ENCODE measurements around the gene TOX3. TPM values are rescaled to one million over a fixed set of nuclear protein-coding genes. Genes with fewer than 3 reads are reported as not detected.

The TOX3 gene
- total RNA-seq, 1 experiment from 2014 or later = 20.2 TPM

- Histone ChIP-seq H2BK120ac (ENCODE audit: low read depth, low read length, poor library complexity, severe bottlenecking) (no peak overlapping the region), H3K4me1 (ENCODE audit: insufficient read depth, low read length) (peaks cover 4% of the 10 kb centered on the region; the same call in 1 of the 2 replicates), H3K4ac (ENCODE audit: low read depth, low read length) (no peak overlapping the region), H3K23me2 (ENCODE audit: insufficient read length, low read depth, low read length, poor library complexity, severe bottlenecking) (peaks cover 17% of the 10 kb centered on the region), H3T11ph (ENCODE audit: low read length) (no peak overlapping the region), H2BK12ac (ENCODE audit: insufficient read length, low read depth, low read length) (no peak overlapping the region), H4K91ac (ENCODE audit: insufficient read length, low read depth, low read length) (no peak overlapping the region), H2AK5ac (ENCODE audit: insufficient read length, low read length) (no peak overlapping the region), H3K27me3 (ENCODE audit: insufficient read depth, low read length) (peaks cover 9% of the 10 kb centered on the region; the same call in 1 of the 2 replicates), H3K56ac (ENCODE audit: insufficient read length, low read depth, low read length) (no peak overlapping the region), H4K8ac (replicated peaks; ENCODE audit: insufficient read length, low read depth, low read length) (no peak overlapping the region), H4K20me1 (ENCODE audit: control insufficient read depth, insufficient read depth, insufficient read length) (no peaks in the 10 kb centered on the region), H2AFZ (ENCODE audit: low read length) (no peak overlapping the region), H3K79me1 (ENCODE audit: insufficient read depth, low read depth, low read length, poor library complexity, severe bottlenecking) (peaks cover 10% of the 10 kb centered on the region), H3K79me2 (ENCODE audit: insufficient read depth, low read length) (peaks cover 15% of the 10 kb centered on the region; the same call in 1 of the 2 replicates), H2BK20ac (ENCODE audit: low read depth, low read length, poor library complexity, severe bottlenecking) (no peak overlapping the region), H3K9ac (ENCODE audit: extremely low read depth, insufficient read length, low read length) (peak overlapping the region; percentile 51), H3K4me2 (ENCODE audit: insufficient read depth, insufficient read length, low read length) (peak overlapping the region; percentile 96), H3K14ac (ENCODE audit: insufficient read depth, low read length) (no peak overlapping the region; the same call in 1 of the 2 replicates), H4K5ac (ENCODE audit: insufficient read length, low read depth, low read length) (no peak overlapping the region), H3K18ac (ENCODE audit: insufficient read length, low read depth, low read length) (peak overlapping the region; percentile 56), H3K27ac (ENCODE audit: insufficient read length, low read depth, low read length) (no peak overlapping the region), H2BK5ac (ENCODE audit: insufficient read length, low read length) (no peak overlapping the region), H2BK15ac (ENCODE audit: low read depth, low read length) (no peak overlapping the region), H3K9me3 (ENCODE audit: control insufficient read depth, low read depth, low read length) (no peaks in the 10 kb centered on the region), H3K23ac (ENCODE audit: insufficient read length, low read depth, low read length) (no peak overlapping the region)
- Mint-ChIP-seq H3K27me3 (ENCODE audit: low read depth) (peaks cover 31% of the 10 kb centered on the region), H3K4me1 (peaks cover 47 to 49% of the 10 kb centered on the region in 2 experiments), H3K36me3 (ENCODE audit: insufficient read depth in 1 of 3, low read depth in 3 of 3) (peaks cover 8 to 23% (median 12%) of the 10 kb centered on the region in 3 experiments; a peak in 6 of 7 replicates), H3K4me3 (peak overlapping the region; percentile 79 to 94), H3K9me3 (no peaks in the 10 kb centered on the region), H3K27ac (peak overlapping the region in 2 of 3 experiments; percentile 25 to 96; a peak in 3 of 7 replicates)
- DNase-seq = no peak
- WGBS (ENCODE audit: extremely low coverage, insufficient read length, low lambda C conversion rate) = no CpG with 5 or more reads among the region's 36 CpGs
- TF ChIP-seq CTCF (conservative IDR thresholded peaks at IDR 0.05) = no peak
Observed at GRCh38 chr16:52545222-52545897, 1.6 kb downstream of the TOX3 start.

All from H9 (cell line).